ENCODE measurements around the gene ZNF708. TPM values are rescaled to one million over a fixed set of nuclear protein-coding genes. Genes with fewer than 3 reads are reported as not detected.
"Not testable (repeated sequence)": the region's sequence is repeated elsewhere in the genome, so short reads cannot be mapped to it uniquely, and the experiment has no call there.

Gene ZNF708
- total RNA-seq, 1 donor from 2014 or later = 11.0 TPM

DNA sequence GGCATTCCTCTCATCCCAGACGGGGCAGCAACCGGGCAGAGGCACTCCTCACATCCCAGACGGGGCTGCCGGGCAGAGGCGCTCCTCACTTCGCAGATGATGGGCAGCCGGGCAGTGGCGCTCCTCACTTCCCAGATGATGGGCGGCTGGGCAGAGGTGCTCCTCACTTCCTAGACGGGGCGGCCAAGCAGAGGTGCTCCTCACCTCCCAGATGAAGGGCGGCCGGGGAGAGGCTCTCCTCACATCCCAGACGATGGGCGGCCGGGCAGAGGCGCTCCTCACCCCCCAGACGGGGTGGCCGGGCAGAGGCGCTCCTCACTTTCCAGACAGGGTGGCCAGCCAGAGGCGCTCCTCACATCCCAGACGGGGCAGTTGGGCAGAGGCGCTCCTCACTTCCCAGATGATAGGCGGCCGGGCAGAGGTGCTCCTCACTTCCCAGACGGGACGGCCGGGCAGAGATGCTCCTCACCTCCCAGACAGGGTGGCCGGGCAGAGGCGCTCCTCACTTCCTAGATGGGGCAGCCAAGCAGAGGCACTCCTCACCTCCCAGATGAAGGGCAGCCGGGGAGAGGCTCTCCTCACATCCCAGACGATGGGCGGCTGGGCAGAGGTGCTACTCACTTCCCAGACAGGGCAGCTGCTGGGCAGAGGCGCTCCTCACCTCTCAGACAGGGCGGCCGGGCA lies 68.9 kb downstream of the ZNF708 start:
- no peak for DNase-seq (ENCODE audit: low spot score)

DNA sequence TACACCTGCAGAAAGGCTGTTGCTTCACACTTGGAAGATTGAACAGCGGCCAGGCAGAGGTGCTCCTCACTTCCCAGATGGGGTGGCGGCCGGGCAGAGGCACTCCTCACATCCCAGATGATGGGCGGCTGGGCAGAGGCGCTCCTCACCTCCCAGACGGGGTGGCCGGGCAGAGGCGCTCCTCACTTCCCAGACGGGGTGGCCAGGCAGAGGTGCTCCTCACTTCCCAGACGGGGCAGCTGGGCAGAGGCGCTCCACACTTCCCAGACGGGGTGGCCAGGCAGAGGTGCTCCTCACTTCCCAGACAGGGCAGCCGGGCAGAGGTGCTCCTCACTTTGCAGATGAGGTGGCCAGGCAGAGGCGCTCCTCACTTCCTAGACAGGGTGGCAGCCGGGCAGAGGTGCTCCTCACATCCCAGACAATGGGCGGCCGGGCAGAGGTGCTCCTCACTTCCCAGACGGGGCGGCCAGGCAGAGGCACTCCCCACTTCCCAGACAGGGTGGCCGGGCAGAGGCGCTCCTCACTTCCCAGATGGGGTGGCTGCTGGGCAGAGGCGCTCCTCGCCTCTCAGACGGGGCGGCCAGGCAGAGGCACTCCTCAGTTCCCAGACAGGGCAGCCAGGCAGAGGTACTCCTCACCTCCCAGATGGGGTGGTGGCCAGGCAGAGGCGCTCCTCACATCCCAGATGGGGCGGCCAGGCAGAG lies 69.6 kb downstream of the ZNF708 start:
- not testable (repeated sequence) for DNase-seq (ENCODE audit: low spot score)

GRCh38 chr19:21256722-21257121 lies 72.5 kb downstream of the ZNF708 start:
- DNase-seq (ENCODE audit: low spot score) = no peak

Other genes with a start within 250 kb of the ZNF708 start
- 4.7 TPM for gene ZNF714, start 247.2 kb downstream of the ZNF708 start, total RNA-seq
- 9.7 TPM for gene ZNF431, start 187.4 kb downstream of the ZNF708 start, total RNA-seq
- 2.4 TPM for gene ZNF738, start 29.6 kb upstream of the ZNF708 start, total RNA-seq
- gene ZNF493, start 67.7 kb upstream of the ZNF708 start, total RNA-seq = 10.8 TPM
- gene ZNF429, start 176.2 kb upstream of the ZNF708 start, total RNA-seq = 7.0 TPM